Activated B cell treated with CpG ODN at 0.5 μM for 24 hours (primary cell): Measurements from ENCODE around the gene ANKRD17. TPM values are rescaled to one million over a fixed set of nuclear protein-coding genes. Genes with fewer than 3 reads are reported as not detected.
"Not testable (repeated sequence)": the region's sequence is repeated elsewhere in the genome, so short reads cannot be mapped to it uniquely, and the experiment has no call there.

ENCODE experiments used
- ATAC-seq: fragments of 200-7000 bp; cut with Tn5 transposase; one replicate; pipeline ENCODE4 v1.10.0; 2021; ENCODE audit warnings: low read depth, mild to moderate bottlenecking, moderate library complexity
- CTCF ChIA-PET: fragments of 350-600 bp; sonication (Branson Sonifier 250); formaldehyde crosslinking; loops from one replicate; lab custom pipeline; 2021; ENCODE audit warnings: antibody characterized with exemption; lab: Charles Lee
- POLR2A ChIA-PET: fragments of 350-600 bp; sonication (Branson Sonifier 250); formaldehyde crosslinking; loops from one replicate; lab custom pipeline; 2021; ENCODE audit warnings: antibody characterized with exemption; lab: Charles Lee
- DNase-seq: peaks from one replicate; pipeline ENCODE4 v3.0.0; 2022
- H3K27ac Mint-ChIP-seq: one replicate; pipeline ENCODE4 v1.8.0; 2020; ENCODE audit warnings: mixed read lengths
- H3K27me3 Mint-ChIP-seq: one replicate; pipeline ENCODE4 v1.8.0; 2021; ENCODE audit warnings: mixed read lengths
- H3K36me3 Mint-ChIP-seq: one replicate; pipeline ENCODE4 v1.8.0; 2021; ENCODE audit warnings: low read depth, mixed read lengths
- H3K4me1 Mint-ChIP-seq: one replicate; pipeline ENCODE4 v1.8.0; 2021; ENCODE audit warnings: mixed read lengths
- H3K4me3 Mint-ChIP-seq: one replicate; pipeline ENCODE4 v1.8.0; 2020; ENCODE audit warnings: mild to moderate bottlenecking, mixed read lengths
- H3K9me3 Mint-ChIP-seq: one replicate; pipeline ENCODE4 v1.8.0; 2020; ENCODE audit warnings: mixed read lengths
- intact Hi-C: fragments of 100-400 bp; cut with micrococcal nuclease; formaldehyde crosslinking; loops from one replicate; pipeline ENCODE4 v1.15.1; 2024
- total RNA-seq: library from RNA; stranded (reverse); gene quantifications from 2 replicates; pipeline ENCODE4 v1.2.3, GENCODE V29; 2022
- TF ChIP-seq, protein P1 (sequence below): fragments of 200-600 bp; IDR thresholded peaks from one replicate; pipeline ENCODE4 v1.8.0; 2022; ENCODE audit warnings: antibody characterized with exemption, mild to moderate bottlenecking

Gene ANKRD17
- total RNA-seq, 1 donor from 2014 or later = 61.4 TPM

DNA sequence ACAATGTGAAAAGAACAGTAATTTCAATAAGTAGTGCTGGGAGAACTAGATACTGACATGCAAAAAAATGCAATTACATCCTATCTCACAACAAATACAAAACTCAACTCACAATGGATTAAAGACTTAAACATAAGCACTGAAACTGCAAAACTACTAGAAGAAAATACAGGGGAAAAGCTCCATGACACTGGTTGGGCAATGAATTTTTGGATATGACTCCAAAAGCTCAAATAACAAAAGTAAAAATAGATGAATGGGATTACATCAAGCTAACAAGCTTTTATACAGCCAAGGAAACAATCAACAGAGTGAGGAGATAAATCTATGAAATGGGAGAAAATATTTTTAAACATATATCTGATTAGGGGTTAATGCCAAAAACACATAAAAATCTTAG lies 53.1 kb downstream of the ANKRD17 start:
- ChIA-PET POLR2A (no interaction called here), CTCF (no interaction called here)
- H3K4me1 Mint-ChIP-seq = peaks cover 37% of the 10 kb centered on the region
- TF ChIP-seq, protein P1, sequence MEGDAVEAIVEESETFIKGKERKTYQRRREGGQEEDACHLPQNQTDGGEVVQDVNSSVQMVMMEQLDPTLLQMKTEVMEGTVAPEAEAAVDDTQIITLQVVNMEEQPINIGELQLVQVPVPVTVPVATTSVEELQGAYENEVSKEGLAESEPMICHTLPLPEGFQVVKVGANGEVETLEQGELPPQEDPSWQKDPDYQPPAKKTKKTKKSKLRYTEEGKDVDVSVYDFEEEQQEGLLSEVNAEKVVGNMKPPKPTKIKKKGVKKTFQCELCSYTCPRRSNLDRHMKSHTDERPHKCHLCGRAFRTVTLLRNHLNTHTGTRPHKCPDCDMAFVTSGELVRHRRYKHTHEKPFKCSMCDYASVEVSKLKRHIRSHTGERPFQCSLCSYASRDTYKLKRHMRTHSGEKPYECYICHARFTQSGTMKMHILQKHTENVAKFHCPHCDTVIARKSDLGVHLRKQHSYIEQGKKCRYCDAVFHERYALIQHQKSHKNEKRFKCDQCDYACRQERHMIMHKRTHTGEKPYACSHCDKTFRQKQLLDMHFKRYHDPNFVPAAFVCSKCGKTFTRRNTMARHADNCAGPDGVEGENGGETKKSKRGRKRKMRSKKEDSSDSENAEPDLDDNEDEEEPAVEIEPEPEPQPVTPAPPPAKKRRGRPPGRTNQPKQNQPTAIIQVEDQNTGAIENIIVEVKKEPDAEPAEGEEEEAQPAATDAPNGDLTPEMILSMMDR = no peak
- H3K36me3 Mint-ChIP-seq = peaks cover 43% of the 10 kb centered on the region
- no peak overlapping the region for H3K4me3 Mint-ChIP-seq
- no peak for ATAC-seq
- H3K9me3 Mint-ChIP-seq = peaks cover 24% of the 10 kb centered on the region
- no peak overlapping the region for H3K27ac Mint-ChIP-seq
- intact Hi-C loops = no loop called here
- H3K27me3 Mint-ChIP-seq = no peaks in the 10 kb centered on the region
- DNase-seq = no peak

DNA sequence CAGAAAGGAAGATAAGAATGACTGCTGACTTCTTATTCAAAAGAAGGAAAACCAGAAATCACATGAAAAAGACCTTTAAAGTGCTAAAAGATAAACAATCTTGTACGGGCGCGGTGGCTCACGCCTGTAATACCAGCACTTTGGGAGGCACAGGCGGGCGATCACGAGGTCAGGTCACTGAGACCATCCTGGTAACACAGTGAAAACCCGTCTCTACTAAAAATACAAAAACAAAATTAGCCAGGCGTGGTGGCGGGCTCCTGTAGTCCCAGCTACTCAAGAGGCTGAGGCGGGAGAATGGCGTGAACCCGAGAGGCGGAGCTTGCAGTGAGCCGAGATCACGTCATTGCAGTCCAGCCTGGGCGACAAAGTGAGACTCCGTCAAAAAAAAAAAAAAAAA lies 54.6 kb downstream of the ANKRD17 start:
- H3K4me3 Mint-ChIP-seq, CTCF ChIA-PET, intact Hi-C loops, H3K27me3 Mint-ChIP-seq, ATAC-seq, H3K27ac Mint-ChIP-seq, POLR2A ChIA-PET, DNase-seq: not testable (repeated sequence)
- Mint-ChIP-seq H3K36me3 (peaks cover 43% of the 10 kb centered on the region), H3K9me3 (peaks cover 24% of the 10 kb centered on the region), H3K4me1 (peaks cover 37% of the 10 kb centered on the region)

DNA sequence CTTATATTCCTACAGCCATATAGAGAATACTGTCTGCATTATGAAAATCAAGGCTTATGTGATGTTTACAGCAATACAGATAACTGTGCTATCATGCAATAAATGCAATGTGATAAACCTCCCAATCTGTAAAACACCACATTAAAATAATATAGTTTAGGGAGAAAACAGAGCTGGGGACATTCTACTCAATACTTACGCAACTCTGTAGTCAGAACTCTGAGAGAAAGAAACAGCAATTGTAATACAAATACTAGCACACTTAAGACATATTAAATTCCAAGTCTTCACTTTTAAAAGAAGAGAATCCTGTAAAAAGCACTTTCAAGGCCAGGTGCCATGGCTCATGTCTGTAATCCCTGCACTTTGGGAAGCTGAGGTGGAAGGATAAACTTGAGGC lies 61.4 kb downstream of the ANKRD17 start:
- TF ChIP-seq, protein P1 = no peak
- H3K36me3 Mint-ChIP-seq = peaks cover 9% of the 10 kb centered on the region
- ChIA-PET CTCF (no interaction called here), POLR2A (interaction anchor here (1.2 kb wide), 1 partner anchor 61 kb away, joined by 6 read pairs; the partner anchor contains the start of gene ANKRD17)
- H3K27me3 Mint-ChIP-seq = no peaks in the 10 kb centered on the region
- no peak for DNase-seq
- ATAC-seq = no peak
- intact Hi-C loops = loop anchor here (5.0 kb wide), 1 partner anchor 35 kb away; no protein-coding TSS in a partner anchor
- H3K4me1 Mint-ChIP-seq = peaks cover 28% of the 10 kb centered on the region
- no peak overlapping the region for H3K4me3 Mint-ChIP-seq
- no peak overlapping the region for H3K27ac Mint-ChIP-seq
- no peaks in the 10 kb centered on the region for H3K9me3 Mint-ChIP-seq

DNA sequence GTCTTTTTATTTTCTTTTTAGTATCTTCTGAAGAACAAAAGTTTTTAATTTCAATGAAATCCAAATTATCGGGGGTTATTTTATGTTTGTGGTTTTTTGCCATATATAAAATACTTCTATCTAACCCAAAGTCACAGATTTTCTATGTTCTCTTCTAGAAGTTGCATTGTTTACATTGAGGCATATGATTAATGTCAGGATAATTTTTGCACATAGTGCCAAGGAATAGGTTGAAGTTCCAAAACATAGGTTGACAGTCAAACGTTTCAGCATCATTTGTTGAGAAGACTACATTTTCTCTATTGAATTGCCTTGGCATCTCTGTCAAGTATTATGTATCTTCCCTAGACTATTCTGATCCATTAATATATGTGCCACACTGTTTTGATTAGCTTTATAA lies 64.5 kb downstream of the ANKRD17 start:
- no peak overlapping the region for H3K4me3 Mint-ChIP-seq
- ChIA-PET POLR2A (no interaction called here), CTCF (no interaction called here)
- H3K27ac Mint-ChIP-seq = no peak overlapping the region
- H3K9me3 Mint-ChIP-seq = peaks cover 2% of the 10 kb centered on the region
- ATAC-seq = no peak
- TF ChIP-seq, protein P1 = no peak
- H3K27me3 Mint-ChIP-seq = no peaks in the 10 kb centered on the region
- H3K36me3 Mint-ChIP-seq = peaks cover 13% of the 10 kb centered on the region
- peaks cover 27% of the 10 kb centered on the region for H3K4me1 Mint-ChIP-seq
- DNase-seq = no peak
- intact Hi-C loops = loop anchor here (5.0 kb wide), 1 partner anchor 42 kb away; no protein-coding TSS in a partner anchor

DNA sequence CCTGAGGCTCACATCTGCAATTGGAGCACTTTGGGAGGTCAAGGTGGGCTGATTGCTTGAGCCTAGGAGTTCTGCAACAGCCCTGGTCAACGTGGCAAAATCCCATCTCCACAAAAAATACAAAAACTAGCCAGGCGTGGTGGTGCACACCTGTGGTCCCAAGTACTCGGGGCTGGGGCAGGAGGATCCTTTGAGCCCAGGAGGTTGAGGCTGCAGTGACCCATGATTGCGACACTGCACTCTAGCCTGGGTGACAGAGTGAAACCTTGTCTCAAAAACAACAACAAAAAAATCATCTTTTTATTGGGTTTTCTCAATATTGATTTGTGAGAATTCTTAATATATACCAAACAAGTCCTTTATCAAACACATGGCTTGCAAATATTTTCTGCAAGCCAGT lies 64.9 kb downstream of the ANKRD17 start:
- ATAC-seq = no peak
- no peak overlapping the region for H3K4me3 Mint-ChIP-seq
- H3K9me3 Mint-ChIP-seq = peaks cover 2% of the 10 kb centered on the region
- ChIA-PET CTCF (no interaction called here), POLR2A (no interaction called here)
- peaks cover 15% of the 10 kb centered on the region for H3K36me3 Mint-ChIP-seq
- H3K27me3 Mint-ChIP-seq = no peaks in the 10 kb centered on the region
- intact Hi-C loops = loop anchor here (1.0 to 5.0 kb wide), 3 partner anchors 12 to 41 kb away; no protein-coding TSS in a partner anchor
- TF ChIP-seq, protein P1 = no peak
- no peak for DNase-seq
- peak overlapping the region; percentile 71 for H3K27ac Mint-ChIP-seq
- peaks cover 31% of the 10 kb centered on the region for H3K4me1 Mint-ChIP-seq

DNA sequence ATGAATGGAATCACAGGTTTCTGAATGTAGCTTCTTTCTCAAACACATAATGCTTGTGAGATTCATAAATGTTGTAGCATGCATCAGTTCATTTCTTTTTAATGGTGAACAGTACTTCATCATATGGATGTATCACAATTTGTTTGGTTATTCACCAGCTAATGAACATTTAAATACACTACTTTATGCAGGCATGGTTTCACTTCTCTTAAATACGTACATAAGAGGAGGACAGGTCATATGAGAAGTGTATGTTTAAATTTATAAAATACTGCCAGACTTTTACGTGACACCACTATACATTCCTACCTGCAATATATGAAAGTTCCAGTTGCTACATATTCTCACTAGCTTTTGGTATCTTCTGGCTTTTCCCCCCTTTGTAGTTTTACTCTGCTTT lies 65.4 kb downstream of the ANKRD17 start:
- no peaks in the 10 kb centered on the region for H3K27me3 Mint-ChIP-seq
- POLR2A ChIA-PET = no interaction called here
- H3K27ac Mint-ChIP-seq = peak overlapping the region; percentile 19
- peaks cover 15% of the 10 kb centered on the region for H3K36me3 Mint-ChIP-seq
- TF ChIP-seq, protein P1 = no peak
- intact Hi-C loops = loop anchor here (1.0 to 5.0 kb wide), 3 partner anchors 12 to 41 kb away; no protein-coding TSS in a partner anchor
- H3K4me3 Mint-ChIP-seq = peak overlapping the region; percentile 53
- CTCF ChIA-PET = no interaction called here
- peaks cover 2% of the 10 kb centered on the region for H3K9me3 Mint-ChIP-seq
- H3K4me1 Mint-ChIP-seq = peaks cover 32% of the 10 kb centered on the region
- DNase-seq = no peak
- ATAC-seq = peak; percentile 56
